ENCODE results near the gene ASB8.
A peak's percentile ranks its signal among the peaks of the same experiment; 100 is the strongest.

The ASB8 gene

GRCh38 chr12:48106681-48107613 is 50.4 kb downstream of the ASB8 start:
- no peaks in the 10 kb centered on the region for H3K9me3 Mint-ChIP-seq
- no peaks in the 10 kb centered on the region for H3K27me3 Mint-ChIP-seq
- peak overlapping the region; percentile 99 for H3K27ac Mint-ChIP-seq
- H3K4me1 Mint-ChIP-seq = peaks cover 52% of the 10 kb centered on the region
- H3K36me3 Mint-ChIP-seq = no peaks in the 10 kb centered on the region
- peak overlapping the region; percentile 95 for H3K4me3 Mint-ChIP-seq

- no peaks in the 10 kb centered on the region for H3K36me3 Mint-ChIP-seq
- H3K9me3 Mint-ChIP-seq = no peaks in the 10 kb centered on the region
- H3K27ac Mint-ChIP-seq = peak within 1 kb of the TSS; percentile 99
- no peaks in the 10 kb centered on the region for H3K27me3 Mint-ChIP-seq
- peak within 1 kb of the TSS; percentile 95 for H3K4me3 Mint-ChIP-seq
- H3K4me1 Mint-ChIP-seq = peaks cover 58% of the 10 kb centered on the region
Measured at GRCh38 chr12:48105867-48106680, 51.2 kb downstream of the ASB8 start, which contains the start of gene SENP1. Gene SENP1, minus strand, starts transcription at chr12:48106079. Its CDS starts 4,607 bp downstream, at chr12:48101472.

- Mint-ChIP-seq H3K27me3 (no peaks in the 10 kb centered on the region), H3K4me1 (peaks cover 58% of the 10 kb centered on the region), H3K4me3 (peak overlapping the region; percentile 95), H3K36me3 (no peaks in the 10 kb centered on the region), H3K9me3 (no peaks in the 10 kb centered on the region), H3K27ac (peak overlapping the region; percentile 99)
Measured at GRCh38 chr12:48105321-48105866, 51.9 kb downstream of the ASB8 start.

- Mint-ChIP-seq H3K9me3 (no peaks in the 10 kb centered on the region), H3K4me1 (peaks cover 54% of the 10 kb centered on the region), H3K27me3 (no peaks in the 10 kb centered on the region)
Measured at GRCh38 chr12:48104531-48104930, 52.8 kb downstream of the ASB8 start.

More at GRCh38 chr12:48104531-48104930, 52.8 kb downstream of the ASB8 start:
- Mint-ChIP-seq H3K36me3 (no peaks in the 10 kb centered on the region), H3K4me3 (peak overlapping the region; percentile 95), H3K27ac (peak overlapping the region; percentile 42)

Data from activated naive CD4-positive, alpha-beta T cell treated with anti-CD3 and anti-CD28 coated beads, Interleukin-2, amount 50 U/mL, for 24 hours (primary cell).